GM19099 (cell line): ENCODE data around the gene DPM3.
A peak's percentile ranks its signal among the peaks of the same experiment; 100 is the strongest.

ENCODE experiments used
- POLR2A ChIP-seq: IDR thresholded peaks from 3 replicates; pipeline ENCODE4 v1.6.1; 2011; ENCODE audit warnings: low read depth; ENCODE audit not compliant: insufficient read length; ENCODE audit errors: extremely low read depth

Gene DPM3, protein sequence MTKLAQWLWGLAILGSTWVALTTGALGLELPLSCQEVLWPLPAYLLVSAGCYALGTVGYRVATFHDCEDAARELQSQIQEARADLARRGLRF

DNA sequence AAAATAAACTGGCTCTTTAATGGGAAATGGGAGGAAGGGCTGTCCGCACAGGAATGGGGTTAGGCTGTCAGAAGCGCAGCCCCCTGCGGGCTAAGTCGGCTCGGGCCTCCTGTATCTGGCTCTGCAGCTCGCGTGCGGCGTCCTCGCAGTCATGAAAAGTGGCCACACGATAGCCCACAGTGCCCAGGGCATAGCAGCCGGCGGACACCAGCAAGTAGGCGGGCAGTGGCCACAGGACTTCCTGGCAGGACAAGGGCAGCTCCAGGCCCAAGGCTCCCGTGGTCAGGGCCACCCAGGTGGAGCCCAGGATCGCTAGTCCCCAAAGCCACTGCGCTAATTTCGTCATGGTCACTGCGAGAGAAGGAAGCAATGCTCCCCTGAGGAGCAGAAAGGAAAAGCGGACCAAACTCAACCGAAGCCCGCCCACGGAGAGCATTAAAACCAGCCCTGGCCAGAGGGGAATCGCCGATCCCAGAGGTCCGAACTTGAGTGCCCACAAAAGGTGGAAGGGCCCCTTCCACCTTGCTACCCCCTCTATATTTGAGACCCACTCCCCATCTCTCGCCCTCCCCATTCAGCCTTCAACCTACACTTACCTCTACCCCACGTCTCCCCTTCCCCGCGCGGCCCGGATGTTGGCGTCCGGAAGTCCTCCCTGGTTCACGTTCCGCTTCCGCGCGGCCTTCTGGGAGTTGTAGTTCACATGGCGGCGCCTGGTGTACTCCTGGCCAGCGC, at the start of gene DPM3:
Gene DPM3, minus strand, starts transcription at position 637 of the 735 bp plus-strand sequence. Its CDS starts 291 bp downstream, at position 346.
- TF ChIP-seq POLR2A, result peak; percentile 77

DNA sequence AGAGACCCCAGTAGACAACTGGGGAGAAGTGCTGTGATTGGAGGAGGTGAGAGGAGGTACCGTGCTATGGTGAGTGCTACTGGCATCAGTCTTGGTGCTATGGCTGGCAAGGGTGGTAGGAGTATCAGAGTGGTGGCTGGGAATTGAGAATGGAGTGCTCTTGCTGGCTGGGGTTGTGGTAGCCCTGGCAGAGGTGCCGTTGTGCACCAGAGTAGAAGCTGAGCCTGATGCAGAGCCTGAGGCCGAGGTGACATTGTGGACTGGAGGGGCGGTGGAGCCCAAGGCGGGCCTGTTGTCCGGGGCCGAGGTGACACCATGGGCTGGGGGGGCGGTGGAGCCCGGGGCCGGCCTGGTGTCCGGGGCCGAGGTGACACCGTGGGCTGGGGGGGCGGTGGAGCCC, 47.9 kb upstream of the DPM3 start:
- no peak for TF ChIP-seq POLR2A

DNA sequence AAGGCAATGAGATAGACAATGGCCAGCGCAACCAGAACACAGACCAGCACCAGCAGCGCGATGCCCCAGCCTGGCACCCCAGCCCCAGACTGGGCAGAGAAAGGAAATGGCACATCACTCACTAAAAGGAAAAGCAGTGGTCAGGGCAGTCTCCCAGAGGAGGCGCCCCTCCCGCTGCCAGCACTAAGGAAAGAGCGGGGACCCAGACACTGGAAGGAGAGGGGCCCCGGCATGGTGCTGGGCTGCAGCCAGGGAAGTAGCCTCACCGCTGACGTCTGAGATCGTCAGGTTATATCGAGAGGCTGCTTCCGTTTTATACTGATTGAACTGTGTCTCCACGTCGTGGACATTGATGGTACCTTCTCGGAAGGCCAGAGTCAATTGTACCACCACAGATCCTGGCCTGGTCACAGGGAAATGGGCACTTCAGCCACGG, 47.1 kb upstream of the DPM3 start:
- TF ChIP-seq POLR2A, result no peak

DNA sequence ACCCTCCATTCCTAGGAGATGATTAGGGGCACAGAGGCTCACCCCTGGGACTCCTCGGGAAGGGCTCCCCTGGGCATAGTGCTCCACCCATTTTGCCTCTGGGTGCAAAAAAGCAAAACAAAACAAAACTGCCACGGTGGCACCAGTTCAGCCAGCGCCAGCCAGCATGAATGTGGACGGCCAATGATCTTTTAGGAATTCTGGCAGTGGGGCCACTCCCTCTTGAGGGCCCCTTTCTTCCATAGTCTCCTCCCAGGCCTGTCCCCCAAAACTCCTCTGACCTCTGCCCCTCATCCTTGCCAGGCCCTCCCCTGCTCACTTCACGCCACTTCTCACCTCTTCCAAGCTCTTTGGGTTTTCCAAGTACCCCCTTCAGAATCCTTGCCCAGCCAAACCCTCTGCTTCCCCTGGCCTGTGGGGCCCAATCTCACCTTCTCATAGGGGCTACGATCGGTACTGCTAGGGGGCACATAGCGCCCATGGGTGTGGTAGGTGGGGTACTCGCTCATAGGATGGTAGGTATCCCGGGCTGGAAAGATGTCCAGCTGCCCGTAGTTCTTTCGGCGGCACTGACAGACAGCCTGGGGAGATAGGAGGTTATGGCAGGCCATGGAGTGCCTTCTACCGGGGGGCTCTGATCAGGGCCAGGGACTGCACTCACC, 46.6 kb upstream of the DPM3 start:
- TF ChIP-seq POLR2A, result no peak

DNA sequence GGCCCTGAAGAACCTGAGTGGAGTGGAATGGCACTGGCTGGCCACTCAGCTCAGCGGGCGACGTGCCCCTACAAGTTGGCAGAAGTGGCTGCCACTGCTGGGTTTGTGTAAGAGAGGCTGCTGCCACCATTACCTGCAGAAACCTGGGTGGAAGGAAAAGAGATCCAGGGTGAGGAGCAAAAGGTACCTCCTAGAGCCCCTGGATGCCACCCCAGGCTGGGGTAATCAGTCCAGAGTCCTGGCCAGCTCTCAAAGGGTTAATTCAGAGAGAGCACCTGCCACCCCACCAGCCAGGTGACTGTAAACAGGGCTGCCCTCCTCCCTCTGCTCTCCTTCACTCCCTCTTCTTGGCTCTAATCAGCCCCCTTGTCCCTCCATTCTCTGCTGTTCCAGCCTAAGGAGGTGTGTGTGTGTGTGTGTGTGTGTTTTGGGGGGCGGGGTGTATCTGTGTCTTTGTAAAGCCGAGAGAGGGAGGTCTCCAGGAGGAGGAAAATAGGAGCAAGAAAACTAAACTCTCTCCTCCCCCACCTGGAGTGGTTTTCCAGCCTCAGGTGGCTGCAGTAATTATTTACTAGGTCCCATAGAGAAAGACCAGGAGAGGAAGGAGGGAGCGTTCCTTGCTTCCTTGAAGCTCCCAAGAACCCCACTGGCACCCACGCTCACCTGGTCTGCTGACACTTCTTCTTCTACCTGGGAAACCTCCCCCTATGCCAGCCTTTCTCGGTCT, 45.9 kb upstream of the DPM3 start:
- no peak for TF ChIP-seq POLR2A

DNA sequence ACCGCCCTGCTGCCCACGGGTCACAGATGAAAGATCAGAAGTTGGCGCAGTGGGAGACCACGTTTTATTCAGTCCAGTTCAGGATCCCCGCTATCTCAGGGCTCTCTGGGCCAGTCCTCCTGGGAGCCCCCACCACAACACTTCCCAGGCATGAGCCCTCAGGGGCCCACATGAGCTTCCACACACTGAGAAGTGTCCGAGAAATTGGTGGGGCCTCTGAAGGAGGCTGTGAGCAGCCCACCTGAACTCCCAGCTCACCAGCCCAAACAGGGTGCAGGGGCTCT, 45.4 kb upstream of the DPM3 start:
- no peak for TF ChIP-seq POLR2A

DNA sequence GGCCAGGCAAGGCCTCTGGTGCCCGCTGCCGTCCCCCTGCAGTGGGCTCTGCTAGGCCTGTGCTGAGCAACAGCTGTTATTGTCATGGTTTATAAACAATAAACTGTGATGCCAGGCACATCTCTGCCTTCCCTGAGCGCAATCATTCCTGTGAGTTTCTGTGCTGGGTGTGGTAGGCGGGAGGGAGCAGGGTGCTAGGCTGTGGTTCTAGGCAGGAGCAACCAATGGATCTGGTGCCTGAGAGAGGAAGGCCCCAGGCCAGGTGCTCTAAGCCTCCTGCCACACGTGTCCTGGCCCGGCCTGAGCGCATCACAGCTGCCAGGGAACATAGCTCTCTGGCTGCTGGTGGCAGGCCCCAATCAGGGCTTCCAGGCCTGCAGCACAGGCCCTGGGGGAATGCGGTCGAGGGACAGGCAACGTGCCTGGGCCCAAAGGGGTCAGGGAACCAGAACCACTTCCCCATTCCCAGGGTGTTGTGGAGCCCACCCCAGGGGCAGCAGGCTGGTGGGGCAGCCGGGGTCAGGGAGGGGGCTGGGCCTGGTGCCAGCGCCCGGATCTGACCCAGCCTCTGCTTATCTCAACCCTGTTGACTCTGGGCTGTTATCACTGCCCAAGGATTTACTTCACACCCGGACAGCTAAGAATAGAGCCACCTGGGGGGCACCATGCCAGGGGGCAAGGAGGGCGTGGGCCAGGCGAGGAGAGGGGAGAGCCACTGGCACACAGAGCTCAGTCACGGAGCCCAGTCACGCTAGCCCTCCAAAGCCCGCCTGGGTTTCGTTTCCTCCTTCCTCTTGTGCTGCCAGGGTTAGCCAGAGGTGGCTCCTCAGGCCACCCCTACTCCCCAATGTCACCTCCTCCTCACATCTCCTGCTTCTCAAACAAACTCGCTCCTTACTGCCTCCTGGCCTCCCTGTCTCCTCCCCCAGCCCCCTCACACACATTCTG, 44.8 kb upstream of the DPM3 start:
- TF ChIP-seq POLR2A, result peak; percentile 19

DNA sequence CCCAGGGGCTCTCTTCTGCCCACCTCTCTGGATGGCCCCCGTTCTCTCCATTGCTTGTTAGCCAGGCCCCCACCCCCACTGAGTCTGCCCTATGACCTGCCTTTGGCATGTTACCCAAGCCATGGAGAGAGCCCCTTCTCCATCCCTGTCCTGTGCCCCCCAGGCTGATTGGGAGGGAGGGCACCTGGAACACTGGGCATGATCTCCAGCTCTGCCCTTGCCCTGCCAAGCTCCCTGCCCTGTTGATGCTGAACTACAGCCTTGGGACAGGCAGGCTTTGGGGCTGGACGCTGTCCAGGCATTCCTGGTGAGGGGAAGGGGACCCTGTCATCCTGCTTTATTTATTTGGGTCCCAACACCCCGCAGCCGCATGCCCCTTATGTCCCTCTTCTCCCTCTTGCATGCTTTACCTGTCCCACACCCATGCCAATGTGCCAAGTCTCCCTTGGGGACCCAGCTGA, 44.0 kb upstream of the DPM3 start:
- TF ChIP-seq POLR2A, result no peak

DNA sequence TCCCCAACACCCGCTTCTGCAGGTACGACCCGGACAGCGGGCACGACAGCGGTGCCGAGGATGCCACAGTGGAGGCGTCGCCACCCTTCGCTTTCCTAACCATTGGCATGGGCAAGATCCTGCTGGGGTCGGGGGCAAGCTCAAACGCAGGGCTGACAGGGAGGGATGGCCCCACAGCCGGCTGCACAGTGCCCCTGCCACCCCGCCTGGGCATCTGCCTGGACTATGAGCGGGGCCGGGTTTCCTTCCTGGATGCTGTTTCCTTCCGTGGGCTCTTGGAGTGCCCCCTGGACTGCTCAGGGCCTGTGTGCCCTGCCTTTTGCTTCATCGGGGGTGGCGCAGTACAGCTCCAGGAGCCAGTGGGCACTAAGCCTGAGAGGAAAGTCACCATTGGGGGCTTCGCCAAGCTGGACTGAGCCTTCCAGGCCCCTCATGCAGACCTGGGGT, 43.5 kb upstream of the DPM3 start:
- no peak for TF ChIP-seq POLR2A

DNA sequence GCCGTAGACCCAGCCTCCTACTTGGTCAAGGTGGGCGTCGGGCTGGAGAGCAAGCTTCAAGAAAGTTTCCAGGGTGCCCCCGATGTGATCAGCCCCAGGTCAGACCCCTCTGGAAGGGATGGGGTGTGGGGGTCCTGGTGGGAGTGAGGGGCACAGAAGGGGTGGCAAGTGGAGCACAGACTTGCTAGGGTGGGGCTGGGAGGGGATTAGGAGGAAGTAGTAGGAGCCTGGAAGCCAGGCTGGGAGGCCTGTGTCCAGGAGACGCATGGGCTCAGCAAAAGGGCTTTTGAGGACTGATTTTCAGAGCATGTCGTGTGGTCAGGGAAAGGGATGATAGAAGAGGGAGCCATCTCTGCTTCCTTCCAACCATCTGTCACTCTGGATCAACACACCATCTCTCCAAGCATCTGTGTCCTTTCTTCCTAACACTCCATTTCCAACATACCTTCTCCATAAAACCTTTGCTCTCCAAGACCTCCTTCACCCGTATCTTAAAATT, 41.8 kb upstream of the DPM3 start:
- TF ChIP-seq POLR2A, result no peak

DNA sequence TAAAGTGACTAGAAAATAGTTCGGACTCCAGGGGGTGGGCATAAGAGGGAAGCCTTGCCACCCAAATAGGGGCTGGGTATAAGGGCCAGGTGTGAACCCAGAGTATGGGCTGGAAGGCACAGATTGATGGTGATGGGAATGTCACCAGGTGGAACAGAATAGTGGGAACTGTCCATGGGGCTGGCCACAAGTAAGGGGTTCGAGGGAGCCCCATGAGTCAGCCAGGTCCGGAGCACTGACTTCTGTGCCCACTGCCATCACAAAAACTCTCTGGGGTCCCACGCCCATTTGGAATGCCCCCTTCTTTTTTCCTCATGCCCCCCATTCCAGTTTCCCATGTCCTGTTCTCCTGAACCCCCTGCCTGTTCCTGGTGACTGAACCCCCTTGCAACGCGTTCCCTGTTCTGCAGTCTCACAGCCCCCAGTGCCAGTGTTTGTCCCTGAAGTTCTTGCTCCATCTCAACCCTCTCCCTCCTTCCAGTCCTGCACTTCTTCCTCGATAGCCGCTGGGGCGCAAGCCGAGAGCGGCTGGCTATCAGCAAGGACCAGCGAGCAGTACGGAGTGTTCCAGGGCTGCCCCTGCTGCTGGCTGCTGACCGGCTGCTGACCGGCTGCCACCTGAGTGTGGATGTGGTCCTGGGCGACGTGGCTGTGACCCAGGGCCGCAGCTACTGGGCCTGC, 41.2 kb upstream of the DPM3 start:
- no peak for TF ChIP-seq POLR2A

DNA sequence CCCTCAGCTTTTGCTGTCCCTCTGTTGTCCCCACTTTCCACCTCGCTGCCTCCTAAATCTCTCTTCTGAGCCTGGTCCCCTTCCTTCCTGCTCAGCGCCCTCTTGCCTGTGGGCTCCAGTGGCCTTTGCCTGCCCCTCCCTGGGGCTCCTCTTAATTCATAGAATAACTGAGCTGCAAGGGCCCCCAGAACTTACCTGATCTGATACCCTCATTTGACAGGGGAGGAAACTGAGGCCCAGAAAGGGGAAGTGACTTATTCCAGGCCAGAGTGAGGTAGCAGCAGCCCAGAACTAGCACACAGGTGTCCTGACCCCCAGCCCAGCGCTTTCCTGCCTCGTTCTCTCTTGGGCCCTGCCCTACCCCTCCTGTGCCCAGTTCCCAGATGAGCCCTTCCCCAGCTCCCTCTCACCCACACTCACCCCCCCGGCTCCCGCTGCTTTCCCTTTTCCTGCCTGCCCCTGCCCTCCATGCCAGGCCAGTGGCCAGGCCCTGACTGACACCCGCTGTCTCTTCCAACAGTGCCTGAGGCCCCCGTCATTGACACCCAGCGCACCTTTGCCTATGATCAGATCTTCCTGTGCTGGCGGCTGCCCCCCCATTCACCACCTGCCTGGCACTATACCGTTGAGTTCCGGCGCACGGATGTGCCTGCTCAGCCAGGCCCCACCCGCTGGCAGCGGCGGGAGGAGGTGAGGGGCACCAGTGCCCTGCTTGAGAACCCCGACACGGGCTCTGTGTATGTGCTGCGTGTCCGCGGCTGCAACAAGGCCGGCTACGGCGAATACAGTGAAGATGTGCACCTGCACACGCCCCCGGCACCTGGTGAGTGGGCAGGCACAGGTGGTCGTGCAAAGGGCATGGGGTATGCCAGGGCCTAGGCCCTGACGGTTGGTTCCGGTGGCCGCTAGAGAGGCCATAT, 39.0 kb upstream of the DPM3 start:
- TF ChIP-seq POLR2A, result no peak
